IPS-18a (cell line): ENCODE results near the gene LRRC28.

Source experiments
- H3K27ac ChIP-seq: one replicate; pipeline ENCODE4 v1.5.1; 2013; ENCODE audit warnings: low read length
- H3K27me3 ChIP-seq: one replicate; pipeline ENCODE4 v1.6.1; 2013; ENCODE audit warnings: mild to moderate bottlenecking, low read length; ENCODE audit not compliant: control insufficient read depth, insufficient read depth
- H3K36me3 ChIP-seq: one replicate; pipeline ENCODE4 v1.6.1; 2013; ENCODE audit warnings: low read depth, low read length; ENCODE audit not compliant: control insufficient read depth
- H3K4me1 ChIP-seq: one replicate; pipeline ENCODE4 v1.6.1; 2013; ENCODE audit warnings: low read depth, low read length; ENCODE audit not compliant: control insufficient read depth
- H3K4me3 ChIP-seq: one replicate; pipeline ENCODE4 v1.5.1; 2013; ENCODE audit warnings: low read length
- H3K9ac ChIP-seq: one replicate; pipeline ENCODE4 v1.6.1; 2013; ENCODE audit warnings: mild to moderate bottlenecking, low read length, moderate library complexity
- H3K9me3 ChIP-seq: one replicate; pipeline ENCODE4 v1.6.1; 2013; ENCODE audit warnings: low read depth, low read length; ENCODE audit not compliant: control insufficient read depth

The LRRC28 gene

DNA sequence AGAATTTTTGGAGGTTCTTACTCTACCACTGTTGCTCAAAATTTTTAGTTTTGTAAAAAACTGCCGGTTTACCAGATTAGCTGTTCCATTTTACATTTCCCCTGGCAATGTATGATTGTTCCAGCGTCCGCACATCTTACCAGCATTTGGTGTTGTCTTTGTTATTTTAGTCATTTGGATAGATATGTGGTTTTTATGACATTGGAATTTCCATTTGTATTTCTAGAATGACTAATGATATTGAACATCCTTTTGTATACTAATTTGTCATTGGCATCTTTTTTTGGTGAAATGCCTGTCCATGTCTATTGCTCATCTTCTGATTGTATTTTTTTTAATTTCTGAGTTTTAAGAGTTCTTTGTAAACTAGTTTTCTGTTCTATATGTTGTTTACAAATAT lies 28.5 kb downstream of the LRRC28 start:
- Histone ChIP-seq H3K27ac (no peak overlapping the region), H3K9ac (no peak overlapping the region), H3K9me3 (no peaks in the 10 kb centered on the region), H3K4me1 (peaks cover 6% of the 10 kb centered on the region), H3K27me3 (no peaks in the 10 kb centered on the region), H3K4me3 (no peak overlapping the region), H3K36me3 (no peaks in the 10 kb centered on the region)

DNA sequence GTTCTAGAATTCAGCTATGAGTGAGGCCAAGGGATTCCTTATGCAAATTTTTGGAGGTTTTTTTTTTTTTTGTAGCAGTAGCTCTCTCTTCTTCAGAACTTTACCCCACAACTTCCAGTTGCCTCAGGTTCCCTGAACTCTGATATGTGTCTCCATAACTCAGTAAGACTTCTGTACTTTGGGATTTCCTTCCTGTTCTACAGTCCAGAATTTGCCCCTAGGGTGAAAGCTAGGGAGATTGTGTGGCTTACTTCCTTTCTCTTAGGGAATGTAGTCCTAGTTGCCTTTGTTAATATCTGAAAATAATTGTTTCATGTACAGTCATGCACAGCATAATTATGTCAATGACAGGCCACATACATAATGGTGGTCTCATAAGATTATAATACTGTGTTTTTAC lies 30.8 kb downstream of the LRRC28 start:
- H3K27ac ChIP-seq = no peak overlapping the region
- no peak overlapping the region for H3K4me3 ChIP-seq
- H3K27me3 ChIP-seq = no peaks in the 10 kb centered on the region
- H3K4me1 ChIP-seq = no peaks in the 10 kb centered on the region
- H3K9me3 ChIP-seq = no peaks in the 10 kb centered on the region
- H3K36me3 ChIP-seq = no peaks in the 10 kb centered on the region
- H3K9ac ChIP-seq = no peak overlapping the region

GRCh38 chr15:99282586-99282985 lies 31.3 kb downstream of the LRRC28 start:
- Histone ChIP-seq H3K9me3 (no peaks in the 10 kb centered on the region), H3K9ac (no peak overlapping the region), H3K4me3 (no peak overlapping the region), H3K27me3 (no peaks in the 10 kb centered on the region), H3K36me3 (no peaks in the 10 kb centered on the region), H3K27ac (no peak overlapping the region), H3K4me1 (no peaks in the 10 kb centered on the region)

DNA sequence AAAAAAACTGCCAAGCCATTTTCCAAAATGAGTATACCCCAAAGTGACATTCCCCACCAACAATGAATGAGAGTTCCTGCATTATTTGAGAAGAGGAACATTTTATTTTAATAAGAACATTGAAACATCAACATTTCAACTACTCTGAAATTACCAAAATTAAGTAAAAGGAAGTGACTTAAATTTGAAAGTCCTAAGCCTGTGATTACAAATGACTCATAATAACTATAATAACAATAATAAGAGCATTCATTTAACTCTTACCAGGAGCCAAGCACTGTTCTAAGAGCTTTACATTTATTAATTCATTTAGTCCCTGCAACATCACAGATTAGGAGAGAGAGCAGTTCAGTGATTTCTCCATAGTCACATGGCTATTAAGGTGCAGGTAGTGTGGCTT lies 32.4 kb downstream of the LRRC28 start:
- Histone ChIP-seq H3K27me3 (no peaks in the 10 kb centered on the region), H3K4me3 (no peak overlapping the region), H3K9me3 (no peaks in the 10 kb centered on the region), H3K4me1 (no peaks in the 10 kb centered on the region), H3K9ac (no peak overlapping the region), H3K36me3 (no peaks in the 10 kb centered on the region), H3K27ac (no peak overlapping the region)

GRCh38 chr15:99291643-99292042 lies 40.4 kb downstream of the LRRC28 start:
- no peaks in the 10 kb centered on the region for H3K9me3 ChIP-seq
- H3K27ac ChIP-seq = no peak overlapping the region
- H3K4me1 ChIP-seq = peaks cover 10% of the 10 kb centered on the region
- no peak overlapping the region for H3K4me3 ChIP-seq
- H3K9ac ChIP-seq = no peak overlapping the region
- no peaks in the 10 kb centered on the region for H3K27me3 ChIP-seq
- H3K36me3 ChIP-seq = no peaks in the 10 kb centered on the region

DNA sequence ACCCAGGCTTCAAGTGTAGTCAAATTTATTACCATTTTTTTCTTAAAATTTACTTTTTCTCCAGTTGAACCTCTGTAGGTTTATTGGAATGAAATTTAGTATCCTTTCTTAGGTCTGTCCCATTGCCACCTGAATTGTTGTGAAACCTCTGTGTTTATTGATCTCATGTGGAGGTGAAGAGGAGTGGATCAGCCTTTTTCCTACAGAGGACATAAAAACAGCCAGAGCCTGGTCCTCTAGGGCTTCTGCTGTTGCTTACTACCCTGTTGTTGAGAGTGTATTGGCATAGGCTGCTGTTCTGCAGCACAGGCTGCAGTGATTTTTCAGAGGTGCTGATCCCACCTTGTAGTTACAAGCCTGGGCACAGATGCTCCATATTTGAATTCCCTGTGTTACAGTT lies 44.6 kb downstream of the LRRC28 start:
- Histone ChIP-seq H3K9ac (no peak overlapping the region), H3K4me1 (peaks cover 10% of the 10 kb centered on the region), H3K9me3 (no peaks in the 10 kb centered on the region), H3K27me3 (no peaks in the 10 kb centered on the region), H3K36me3 (no peaks in the 10 kb centered on the region), H3K27ac (no peak overlapping the region), H3K4me3 (no peak overlapping the region)

DNA sequence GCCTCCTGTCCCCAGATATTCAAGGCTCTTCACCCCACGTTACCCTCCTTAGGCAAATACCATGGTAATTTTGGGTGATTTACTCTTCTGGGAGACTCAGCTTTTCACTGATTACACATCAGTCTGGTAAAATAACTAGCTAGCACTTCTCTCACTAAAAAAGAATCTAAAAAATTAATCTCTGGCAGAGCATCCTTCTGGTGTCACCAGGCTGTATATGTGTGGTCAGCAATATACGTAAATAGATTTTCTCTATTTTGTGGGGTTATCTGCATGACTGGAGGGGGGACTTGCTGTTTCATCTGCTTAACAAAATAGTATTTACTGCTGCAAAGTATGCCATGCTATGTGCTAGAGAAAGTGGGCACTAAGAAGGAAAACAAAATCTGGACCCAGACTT lies 45.1 kb downstream of the LRRC28 start:
- Histone ChIP-seq H3K9me3 (no peaks in the 10 kb centered on the region), H3K27me3 (no peaks in the 10 kb centered on the region), H3K4me1 (peaks cover 10% of the 10 kb centered on the region), H3K9ac (no peak overlapping the region), H3K4me3 (no peak overlapping the region), H3K36me3 (no peaks in the 10 kb centered on the region), H3K27ac (no peak overlapping the region)

DNA sequence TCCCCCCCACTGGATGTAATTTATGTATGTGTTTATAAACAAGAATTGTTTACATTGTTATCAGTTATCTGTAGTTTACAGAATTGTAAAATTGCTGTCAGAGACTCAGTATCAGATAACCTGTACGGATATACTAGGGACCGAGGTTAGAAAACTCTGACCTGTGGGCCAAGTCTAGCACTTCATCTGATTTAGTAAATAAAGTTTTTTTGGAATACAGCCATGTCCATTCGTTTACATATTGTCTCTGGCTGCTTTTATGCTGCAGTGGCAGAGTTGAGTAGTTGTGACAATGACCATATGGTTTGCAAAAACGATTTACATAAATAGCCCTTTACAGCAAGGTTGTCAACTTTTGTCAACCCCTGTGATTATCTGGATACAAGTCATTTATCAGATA lies 52.6 kb downstream of the LRRC28 start:
- Histone ChIP-seq H3K27ac (no peak overlapping the region), H3K9ac (no peak overlapping the region), H3K27me3 (no peaks in the 10 kb centered on the region), H3K4me1 (peaks cover 24% of the 10 kb centered on the region), H3K9me3 (no peaks in the 10 kb centered on the region), H3K4me3 (no peak overlapping the region), H3K36me3 (no peaks in the 10 kb centered on the region)

GRCh38 chr15:99305761-99306505 lies 54.7 kb downstream of the LRRC28 start:
- no peaks in the 10 kb centered on the region for H3K27me3 ChIP-seq
- H3K27ac ChIP-seq = no peak overlapping the region
- H3K4me1 ChIP-seq = peaks cover 24% of the 10 kb centered on the region
- no peak overlapping the region for H3K4me3 ChIP-seq
- no peak overlapping the region for H3K9ac ChIP-seq
- H3K9me3 ChIP-seq = no peaks in the 10 kb centered on the region
- H3K36me3 ChIP-seq = no peaks in the 10 kb centered on the region

DNA sequence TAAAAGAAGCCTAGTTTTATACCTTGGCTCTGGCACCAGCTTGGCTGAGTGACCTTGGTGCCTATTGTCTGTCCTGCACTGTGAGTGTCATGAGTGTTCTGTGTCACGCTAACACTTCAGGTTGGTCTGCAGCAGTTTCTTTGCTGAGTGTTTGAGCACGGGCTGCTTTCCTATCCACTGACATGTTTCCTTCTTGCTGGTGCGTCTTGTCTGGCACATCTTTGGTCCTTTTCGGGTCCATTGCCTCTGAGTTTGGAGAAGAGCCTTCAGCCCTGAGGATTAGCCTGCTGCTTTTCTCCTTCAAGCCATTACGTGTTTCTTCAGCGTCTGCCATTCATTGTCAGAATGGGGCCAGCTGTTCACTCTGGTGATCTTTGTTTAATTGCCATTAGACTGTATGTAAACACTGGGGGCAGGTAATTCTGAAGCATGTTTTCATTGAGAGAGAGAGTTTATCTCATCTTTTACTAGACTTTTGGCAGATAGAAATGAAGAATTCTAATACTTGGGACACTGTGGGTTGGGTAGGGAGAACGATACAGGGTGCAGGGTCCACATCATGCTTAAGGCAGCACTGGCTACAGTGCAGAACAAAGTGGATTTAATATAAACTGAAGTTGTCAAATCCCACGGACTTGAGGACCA lies 55.5 kb downstream of the LRRC28 start:
- Histone ChIP-seq H3K9ac (no peak overlapping the region), H3K4me1 (peaks cover 24% of the 10 kb centered on the region), H3K4me3 (no peak overlapping the region), H3K27me3 (no peaks in the 10 kb centered on the region), H3K36me3 (no peaks in the 10 kb centered on the region), H3K9me3 (no peaks in the 10 kb centered on the region), H3K27ac (no peak overlapping the region)

DNA sequence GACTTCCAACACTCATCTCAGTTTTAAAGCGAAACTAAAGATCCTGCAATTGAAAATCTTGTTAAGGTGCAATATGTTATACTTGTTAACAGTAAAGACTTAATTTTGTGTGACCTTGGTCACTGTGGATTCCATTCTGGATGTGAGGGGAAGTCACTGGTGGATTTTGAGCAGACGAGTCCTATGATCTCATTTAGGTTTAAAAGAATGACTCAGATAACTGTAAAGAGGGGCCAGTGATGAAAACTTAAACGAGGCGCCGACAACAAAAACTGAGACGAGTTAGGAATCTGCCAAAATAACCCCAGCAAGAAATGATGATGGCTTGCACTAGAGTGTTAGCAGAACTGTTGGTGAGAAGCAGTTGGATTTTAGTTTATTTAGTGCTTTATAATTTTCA lies 56.5 kb downstream of the LRRC28 start:
- no peak overlapping the region for H3K4me3 ChIP-seq
- no peaks in the 10 kb centered on the region for H3K27me3 ChIP-seq
- peaks cover 24% of the 10 kb centered on the region for H3K4me1 ChIP-seq
- H3K27ac ChIP-seq = no peak overlapping the region
- H3K9ac ChIP-seq = no peak overlapping the region
- peaks cover 7% of the 10 kb centered on the region for H3K9me3 ChIP-seq
- no peaks in the 10 kb centered on the region for H3K36me3 ChIP-seq

DNA sequence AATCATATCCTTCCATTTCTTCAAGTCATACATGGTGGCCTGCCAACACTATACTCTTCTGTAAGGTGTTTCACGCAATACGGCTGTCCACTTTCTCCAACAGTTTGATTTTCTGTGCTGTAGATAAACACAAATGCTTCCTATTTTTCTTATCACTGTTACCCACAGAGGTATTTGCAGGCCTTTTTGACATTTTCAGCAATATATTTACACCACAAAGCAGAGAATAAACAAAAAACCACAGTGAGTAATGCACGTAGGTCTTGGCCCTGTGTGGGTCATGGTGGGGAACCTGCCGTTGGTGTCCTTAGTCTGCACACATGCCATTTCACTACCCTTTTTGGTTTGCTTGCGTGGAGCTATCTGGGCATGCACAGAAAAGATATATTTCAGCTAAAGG lies 59.5 kb downstream of the LRRC28 start:
- H3K4me1 ChIP-seq = peaks cover 22% of the 10 kb centered on the region
- no peaks in the 10 kb centered on the region for H3K27me3 ChIP-seq
- no peak overlapping the region for H3K4me3 ChIP-seq
- H3K27ac ChIP-seq = no peak overlapping the region
- peaks cover 10% of the 10 kb centered on the region for H3K9me3 ChIP-seq
- no peaks in the 10 kb centered on the region for H3K36me3 ChIP-seq
- H3K9ac ChIP-seq = no peak overlapping the region
